Caco-2 (cell line): Measurements from ENCODE around the gene SMCO2. TPM values are rescaled to one million over a fixed set of nuclear protein-coding genes. Genes with fewer than 3 reads are reported as not detected.

Source experiments
- BruUV-seq: library from RNA; stranded (reverse); fragments of 400-500 nt; replicated peaks from 2 replicates; lab custom pipeline; 2021; lab: Mats Ljungman, UMichigan
- CTCF ChIA-PET: fragments of 300-600 bp; sonication (Branson Sonifier 250); formaldehyde crosslinking; loops from one replicate; lab custom pipeline; 2022; ENCODE audit warnings: antibody characterized with exemption; lab: Charles Lee
- POLR2A ChIA-PET: fragments of 300-600 bp; sonication (Branson Sonifier 250); formaldehyde crosslinking; loops from one replicate; lab custom pipeline; 2022; ENCODE audit warnings: antibody characterized with exemption; lab: Charles Lee
- DNase-seq, 2 experiments: peaks; one replicate each; pipeline versions ENCODE4 v3.0.0 to v3.0.0-alpha.2; 2020 to 2022
- H3K27me3 ChIP-seq: replicated peaks from 2 replicates; pipeline ENCODE4 v1.6.0; 2011; ENCODE audit warnings: low read length; ENCODE audit not compliant: control insufficient read depth, insufficient read depth
- H3K36me3 ChIP-seq: 2 replicates; pipeline ENCODE4 v1.5.1; 2011; ENCODE audit warnings: low read length; ENCODE audit not compliant: control insufficient read depth, insufficient read depth
- H3K4me1 ChIP-seq: fragments of 250-450 bp; sonication (Bioruptor Pico); 2 replicates; pipeline ENCODE4 v1.5.1; 2020; ENCODE audit warnings: mild to moderate bottlenecking
- H3K4me3 ChIP-seq: 2 replicates; pipeline ENCODE4 v1.5.1; 2011; ENCODE audit warnings: low read depth, mild to moderate bottlenecking, control low read depth, low read length
- H3K9me3 ChIP-seq: fragments of 250-450 bp; sonication (Bioruptor Pico); 2 replicates; pipeline ENCODE4 v1.5.1; 2020; ENCODE audit warnings: mild to moderate bottlenecking, moderate library complexity
- H3K27ac Mint-ChIP-seq: one replicate; pipeline ENCODE4 v1.8.0; 2022; ENCODE audit warnings: mixed read lengths; ENCODE audit not compliant: unreplicated experiment
- H3K27me3 Mint-ChIP-seq: one replicate; pipeline ENCODE4 v1.8.0; 2022; ENCODE audit warnings: mixed read lengths; ENCODE audit not compliant: insufficient read depth, unreplicated experiment
- H3K36me3 Mint-ChIP-seq: one replicate; pipeline ENCODE4 v1.8.0; 2022; ENCODE audit warnings: mild to moderate bottlenecking, mixed read lengths; ENCODE audit not compliant: insufficient read depth, unreplicated experiment
- H3K4me1 Mint-ChIP-seq: one replicate; pipeline ENCODE4 v1.8.0; 2022; ENCODE audit warnings: low read depth, mixed read lengths; ENCODE audit not compliant: unreplicated experiment
- H3K4me3 Mint-ChIP-seq: one replicate; pipeline ENCODE4 v1.8.0; 2022; ENCODE audit warnings: mild to moderate bottlenecking, moderate library complexity, mixed read lengths; ENCODE audit not compliant: unreplicated experiment
- H3K9me3 Mint-ChIP-seq: one replicate; pipeline ENCODE4 v1.8.0; 2022; ENCODE audit warnings: mixed read lengths; ENCODE audit not compliant: unreplicated experiment
- intact Hi-C: fragments of 100-400 bp; cut with micrococcal nuclease; formaldehyde crosslinking; loops from one replicate; pipeline ENCODE4 v1.10.0; 2022; ENCODE audit not compliant: unreplicated experiment
- total RNA-seq: library from RNA; stranded (reverse); gene quantifications from 2 replicates; pipeline ENCODE4 v1.2.3, GENCODE V29; 2022
- TF ChIP-seq, protein P1 (sequence below), 2 experiments: fragments of 200-600 bp in 1 of 2; IDR thresholded peaks; 1 replicate in 1 of 2; 2 replicates in 1 of 2; pipeline versions ENCODE4 v1.5.1 to v1.8.0; 2011 to 2022; ENCODE audit warnings: antibody characterized with exemption in 1 of 2, control low read depth in 1 of 2, inconsistent platforms in 1 of 2, low read depth in 1 of 2, low read length in 1 of 2, mild to moderate bottlenecking in 1 of 2, moderate library complexity in 1 of 2; ENCODE audit not compliant: insufficient read depth in 1 of 2, severe bottlenecking in 1 of 2, unreplicated experiment in 1 of 2

The SMCO2 gene
- total RNA-seq, 1 experiment from 2014 or later = 0.93 TPM

DNA sequence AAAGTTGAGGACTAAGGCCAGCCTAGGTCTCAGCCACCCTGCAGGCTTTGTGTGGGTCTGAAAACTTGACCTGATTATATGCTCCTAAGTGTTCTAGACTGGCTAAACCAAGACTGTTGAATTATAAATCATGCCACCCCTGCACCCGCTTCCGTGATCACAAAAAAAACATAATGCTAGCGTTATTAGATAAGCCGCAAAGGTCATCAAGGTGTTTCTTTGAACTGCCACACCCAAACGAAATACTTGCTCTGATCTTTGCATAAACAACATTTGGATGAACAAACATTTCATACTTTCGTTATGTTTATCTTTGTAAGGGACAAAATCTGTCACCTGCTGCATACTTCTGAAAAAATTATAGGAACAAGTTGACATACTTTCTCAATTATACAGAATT, 2.5 kb downstream of the SMCO2 start:
- no TSS peak for BruUV-seq
- Histone ChIP-seq H3K27me3 (no peaks in the 10 kb centered on the region), H3K4me1 (peaks cover 16% of the 10 kb centered on the region), H3K9me3 (peaks cover 7% of the 10 kb centered on the region; the same call in 1 of the 2 replicates), H3K36me3 (no peaks in the 10 kb centered on the region), H3K4me3 (no peak overlapping the region)
- peaks cover 15% of the 10 kb centered on the region for H3K9me3 Mint-ChIP-seq
- intact Hi-C loops = no loop called here
- peaks cover 6% of the 10 kb centered on the region for H3K4me1 Mint-ChIP-seq
- TF ChIP-seq, protein P1, sequence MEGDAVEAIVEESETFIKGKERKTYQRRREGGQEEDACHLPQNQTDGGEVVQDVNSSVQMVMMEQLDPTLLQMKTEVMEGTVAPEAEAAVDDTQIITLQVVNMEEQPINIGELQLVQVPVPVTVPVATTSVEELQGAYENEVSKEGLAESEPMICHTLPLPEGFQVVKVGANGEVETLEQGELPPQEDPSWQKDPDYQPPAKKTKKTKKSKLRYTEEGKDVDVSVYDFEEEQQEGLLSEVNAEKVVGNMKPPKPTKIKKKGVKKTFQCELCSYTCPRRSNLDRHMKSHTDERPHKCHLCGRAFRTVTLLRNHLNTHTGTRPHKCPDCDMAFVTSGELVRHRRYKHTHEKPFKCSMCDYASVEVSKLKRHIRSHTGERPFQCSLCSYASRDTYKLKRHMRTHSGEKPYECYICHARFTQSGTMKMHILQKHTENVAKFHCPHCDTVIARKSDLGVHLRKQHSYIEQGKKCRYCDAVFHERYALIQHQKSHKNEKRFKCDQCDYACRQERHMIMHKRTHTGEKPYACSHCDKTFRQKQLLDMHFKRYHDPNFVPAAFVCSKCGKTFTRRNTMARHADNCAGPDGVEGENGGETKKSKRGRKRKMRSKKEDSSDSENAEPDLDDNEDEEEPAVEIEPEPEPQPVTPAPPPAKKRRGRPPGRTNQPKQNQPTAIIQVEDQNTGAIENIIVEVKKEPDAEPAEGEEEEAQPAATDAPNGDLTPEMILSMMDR (IDR thresholded peaks at IDR 0.05; ENCODE audit: insufficient read depth in 1 of 2, low read depth in 1 of 2, low read length in 1 of 2, severe bottlenecking in 1 of 2, unreplicated experiment in 1 of 2) = no peak
- peak in 1 of 2 experiments; percentile 39 for DNase-seq
- H3K27ac Mint-ChIP-seq = no peak overlapping the region
- POLR2A ChIA-PET = no interaction called here
- CTCF ChIA-PET = no interaction called here
- H3K36me3 Mint-ChIP-seq = no peaks in the 10 kb centered on the region
- no peak overlapping the region for H3K4me3 Mint-ChIP-seq
- H3K27me3 Mint-ChIP-seq = no peaks in the 10 kb centered on the region

DNA sequence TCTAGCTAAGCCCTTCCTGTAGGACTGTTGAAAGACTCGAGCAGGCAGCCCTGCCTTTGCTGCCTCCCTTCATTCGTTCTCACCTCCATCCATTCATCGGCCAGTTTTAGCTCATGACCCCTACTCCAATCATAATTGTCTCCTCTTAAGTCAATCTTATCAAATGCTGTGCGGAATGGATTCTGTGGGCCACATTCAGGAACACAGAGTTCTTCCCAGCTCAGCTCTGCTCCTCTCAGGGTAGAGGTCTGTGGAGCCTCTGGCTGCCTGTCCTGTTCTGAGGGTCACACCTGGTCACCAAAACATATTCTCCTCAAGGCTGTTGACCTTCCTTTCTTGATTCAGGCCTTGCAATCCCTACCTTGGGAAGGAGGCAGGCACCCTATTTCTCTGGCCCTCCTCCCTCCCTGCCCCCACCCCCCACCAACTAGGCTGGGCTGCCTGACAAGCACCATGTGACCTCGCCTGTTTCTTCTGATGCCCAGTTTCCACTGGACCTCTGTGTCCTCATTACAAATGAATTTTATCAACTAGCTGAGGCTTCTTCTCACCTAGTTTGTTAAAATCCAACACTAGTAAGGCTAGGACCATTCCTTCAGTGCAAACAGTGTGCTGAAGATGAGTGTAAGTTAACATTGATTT, 3.5 kb downstream of the SMCO2 start:
- Histone ChIP-seq H3K9me3 (peaks cover 7% of the 10 kb centered on the region; the same call in 1 of the 2 replicates), H3K4me3 (no peak overlapping the region), H3K4me1 (peaks cover 16% of the 10 kb centered on the region), H3K36me3 (no peaks in the 10 kb centered on the region), H3K27me3 (no peaks in the 10 kb centered on the region)
- intact Hi-C loops = no loop called here
- BruUV-seq = no TSS peak
- ChIA-PET CTCF (no interaction called here), POLR2A (no interaction called here)
- no peak overlapping the region for H3K4me3 Mint-ChIP-seq
- TF ChIP-seq, protein P1 (IDR thresholded peaks at IDR 0.05; ENCODE audit: insufficient read depth in 1 of 2, low read depth in 1 of 2, low read length in 1 of 2, severe bottlenecking in 1 of 2, unreplicated experiment in 1 of 2) = no peak
- H3K27me3 Mint-ChIP-seq = no peaks in the 10 kb centered on the region
- no peak for DNase-seq
- H3K9me3 Mint-ChIP-seq = peaks cover 15% of the 10 kb centered on the region
- peaks cover 6% of the 10 kb centered on the region for H3K4me1 Mint-ChIP-seq
- H3K36me3 Mint-ChIP-seq = no peaks in the 10 kb centered on the region
- no peak overlapping the region for H3K27ac Mint-ChIP-seq

DNA sequence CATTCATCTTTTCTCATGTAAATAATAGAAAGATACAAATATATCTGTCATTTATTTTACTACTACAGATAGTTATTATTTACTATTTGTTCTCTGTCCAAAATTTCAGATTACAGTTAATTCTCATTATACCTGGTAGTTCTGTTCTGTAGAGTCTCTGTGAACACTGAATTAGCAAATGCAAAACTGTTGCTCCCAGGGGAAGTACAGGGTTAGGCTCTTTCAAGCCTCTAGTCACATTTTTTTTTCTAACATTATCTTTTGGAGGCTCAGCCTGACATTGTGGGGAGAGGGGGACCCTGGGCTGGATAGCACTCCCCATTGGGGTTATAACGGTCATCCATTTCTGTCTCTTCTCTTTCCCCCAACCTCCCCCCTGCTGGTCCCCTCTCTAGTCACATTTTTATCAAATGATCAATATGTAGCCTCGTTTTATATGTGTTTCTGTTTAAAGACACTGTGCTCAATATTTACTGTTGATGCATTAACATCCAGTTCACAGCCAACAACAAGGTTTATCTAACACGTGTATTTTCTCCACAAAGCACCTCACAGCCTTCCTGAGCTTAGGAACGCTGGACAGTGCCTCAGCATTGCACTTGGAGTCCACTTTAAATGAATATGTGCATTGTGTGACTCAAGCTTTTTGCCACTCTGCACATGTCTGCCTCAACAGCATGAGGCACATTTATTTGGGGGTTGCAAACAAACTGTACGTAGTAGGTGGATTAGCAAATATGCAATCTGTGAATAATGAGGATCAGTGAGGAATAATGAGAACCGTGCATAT, 4.7 kb downstream of the SMCO2 start:
- Mint-ChIP-seq H3K36me3 (no peaks in the 10 kb centered on the region), H3K4me1 (peaks cover 6% of the 10 kb centered on the region), H3K9me3 (peaks cover 8% of the 10 kb centered on the region), H3K27me3 (no peaks in the 10 kb centered on the region), H3K27ac (no peak overlapping the region), H3K4me3 (no peak overlapping the region)
- ChIA-PET CTCF (no interaction called here), POLR2A (interaction anchor here (0.6 kb wide), 1 partner anchor 73 kb away, joined by 10 read pairs; the partner anchor contains the start of gene PPFIBP1)
- intact Hi-C loops = no loop called here
- Histone ChIP-seq H3K4me3 (no peak overlapping the region), H3K4me1 (peaks cover 16% of the 10 kb centered on the region), H3K9me3 (peaks cover 3% of the 10 kb centered on the region; the same call in 1 of the 2 replicates), H3K36me3 (no peaks in the 10 kb centered on the region), H3K27me3 (no peaks in the 10 kb centered on the region)
- DNase-seq = no peak
- TF ChIP-seq, protein P1 (IDR thresholded peaks at IDR 0.05; ENCODE audit: insufficient read depth in 1 of 2, low read depth in 1 of 2, low read length in 1 of 2, severe bottlenecking in 1 of 2, unreplicated experiment in 1 of 2) = no peak
- BruUV-seq = no TSS peak
